ENCODE results near the gene HPN.
"Not testable (repeated sequence)": the region's sequence is repeated elsewhere in the genome, so short reads cannot be mapped to it uniquely, and the experiment has no call there.

DNA sequence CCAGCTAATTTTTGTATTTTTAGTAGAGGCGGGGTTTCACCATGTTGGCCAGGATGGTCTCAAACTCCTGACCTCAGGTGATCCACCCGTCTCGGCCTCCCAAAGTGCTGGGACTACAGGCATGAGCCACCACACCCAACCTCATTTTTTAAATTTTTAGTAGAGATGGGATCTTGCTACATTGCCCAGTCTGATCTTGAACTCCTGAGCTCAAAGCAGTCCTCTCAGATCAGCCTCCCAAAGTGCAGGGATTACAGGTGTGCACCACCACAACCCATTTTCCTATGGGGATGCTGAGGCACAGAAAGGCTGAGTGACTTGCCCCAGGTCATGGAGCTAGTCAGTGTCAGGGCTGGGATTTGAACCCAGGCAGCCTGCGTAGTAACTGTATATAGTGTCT, 9.7 kb downstream of the HPN start:
- TF ChIP-seq, protein P1, sequence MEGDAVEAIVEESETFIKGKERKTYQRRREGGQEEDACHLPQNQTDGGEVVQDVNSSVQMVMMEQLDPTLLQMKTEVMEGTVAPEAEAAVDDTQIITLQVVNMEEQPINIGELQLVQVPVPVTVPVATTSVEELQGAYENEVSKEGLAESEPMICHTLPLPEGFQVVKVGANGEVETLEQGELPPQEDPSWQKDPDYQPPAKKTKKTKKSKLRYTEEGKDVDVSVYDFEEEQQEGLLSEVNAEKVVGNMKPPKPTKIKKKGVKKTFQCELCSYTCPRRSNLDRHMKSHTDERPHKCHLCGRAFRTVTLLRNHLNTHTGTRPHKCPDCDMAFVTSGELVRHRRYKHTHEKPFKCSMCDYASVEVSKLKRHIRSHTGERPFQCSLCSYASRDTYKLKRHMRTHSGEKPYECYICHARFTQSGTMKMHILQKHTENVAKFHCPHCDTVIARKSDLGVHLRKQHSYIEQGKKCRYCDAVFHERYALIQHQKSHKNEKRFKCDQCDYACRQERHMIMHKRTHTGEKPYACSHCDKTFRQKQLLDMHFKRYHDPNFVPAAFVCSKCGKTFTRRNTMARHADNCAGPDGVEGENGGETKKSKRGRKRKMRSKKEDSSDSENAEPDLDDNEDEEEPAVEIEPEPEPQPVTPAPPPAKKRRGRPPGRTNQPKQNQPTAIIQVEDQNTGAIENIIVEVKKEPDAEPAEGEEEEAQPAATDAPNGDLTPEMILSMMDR (IDR thresholded peaks at IDR 0.05), result not testable (repeated sequence)
- TF ChIP-seq POLR2A (IDR thresholded peaks at IDR 0.05), result not testable (repeated sequence)

Measured in Peyer's patch (tissue), 4 donors.